Liver (tissue), 3 donors: ENCODE measurements around the gene NRG4.

Experiments
- CTCF ChIP-seq: fragments of 150-350 bp; IDR thresholded peaks from 2 replicates; pipeline ENCODE4 v1.5.1; 2017; ENCODE audit warnings: improper control_type of control experiment, low read depth, low read length; ENCODE audit not compliant: missing input control
- FOXA2 ChIP-seq: IDR thresholded peaks from 2 replicates; pipeline ENCODE4 v1.6.1; 2016; ENCODE audit warnings: antibody characterized with exemption
- GABPA ChIP-seq, 2 donors: IDR thresholded peaks in 1 of 2; conservative IDR thresholded peaks in 1 of 2; 2 replicates each; pipeline ENCODE4 v1.6.1; 2016; ENCODE audit warnings: antibody characterized with exemption in 2 of 2, mild to moderate bottlenecking in 1 of 2, moderate library complexity in 1 of 2
- ZBTB33 ChIP-seq: IDR thresholded peaks from 2 replicates; pipeline ENCODE4 v1.6.1; 2016; ENCODE audit warnings: antibody characterized with exemption
- TF ChIP-seq, protein P1 (sequence below): IDR thresholded peaks from 2 replicates; pipeline ENCODE4 v1.6.1; 2016; ENCODE audit warnings: antibody characterized with exemption
- TF ChIP-seq, protein P2 (sequence below): IDR thresholded peaks from 2 replicates; pipeline ENCODE4 v1.6.1; 2016; ENCODE audit warnings: antibody characterized with exemption
- TF ChIP-seq, protein P3 (sequence below): IDR thresholded peaks from 2 replicates; pipeline ENCODE4 v1.6.1; 2016; ENCODE audit warnings: antibody characterized with exemption, mild to moderate bottlenecking
- donor health status: healthy.
- donor health status: healthy.

GRCh38 chr15:75966073-75966472 is 46.2 kb downstream of the NRG4 start:
- TF ChIP-seq, protein P1, sequence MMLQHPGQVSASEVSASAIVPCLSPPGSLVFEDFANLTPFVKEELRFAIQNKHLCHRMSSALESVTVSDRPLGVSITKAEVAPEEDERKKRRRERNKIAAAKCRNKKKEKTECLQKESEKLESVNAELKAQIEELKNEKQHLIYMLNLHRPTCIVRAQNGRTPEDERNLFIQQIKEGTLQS = no peak
- no peak for TF ChIP-seq FOXA2
- TF ChIP-seq, protein P2, sequence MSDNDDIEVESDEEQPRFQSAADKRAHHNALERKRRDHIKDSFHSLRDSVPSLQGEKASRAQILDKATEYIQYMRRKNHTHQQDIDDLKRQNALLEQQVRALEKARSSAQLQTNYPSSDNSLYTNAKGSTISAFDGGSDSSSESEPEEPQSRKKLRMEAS = no peak
- TF ChIP-seq CTCF = no peak
- no peak for TF ChIP-seq ZBTB33
- TF ChIP-seq, protein P3, sequence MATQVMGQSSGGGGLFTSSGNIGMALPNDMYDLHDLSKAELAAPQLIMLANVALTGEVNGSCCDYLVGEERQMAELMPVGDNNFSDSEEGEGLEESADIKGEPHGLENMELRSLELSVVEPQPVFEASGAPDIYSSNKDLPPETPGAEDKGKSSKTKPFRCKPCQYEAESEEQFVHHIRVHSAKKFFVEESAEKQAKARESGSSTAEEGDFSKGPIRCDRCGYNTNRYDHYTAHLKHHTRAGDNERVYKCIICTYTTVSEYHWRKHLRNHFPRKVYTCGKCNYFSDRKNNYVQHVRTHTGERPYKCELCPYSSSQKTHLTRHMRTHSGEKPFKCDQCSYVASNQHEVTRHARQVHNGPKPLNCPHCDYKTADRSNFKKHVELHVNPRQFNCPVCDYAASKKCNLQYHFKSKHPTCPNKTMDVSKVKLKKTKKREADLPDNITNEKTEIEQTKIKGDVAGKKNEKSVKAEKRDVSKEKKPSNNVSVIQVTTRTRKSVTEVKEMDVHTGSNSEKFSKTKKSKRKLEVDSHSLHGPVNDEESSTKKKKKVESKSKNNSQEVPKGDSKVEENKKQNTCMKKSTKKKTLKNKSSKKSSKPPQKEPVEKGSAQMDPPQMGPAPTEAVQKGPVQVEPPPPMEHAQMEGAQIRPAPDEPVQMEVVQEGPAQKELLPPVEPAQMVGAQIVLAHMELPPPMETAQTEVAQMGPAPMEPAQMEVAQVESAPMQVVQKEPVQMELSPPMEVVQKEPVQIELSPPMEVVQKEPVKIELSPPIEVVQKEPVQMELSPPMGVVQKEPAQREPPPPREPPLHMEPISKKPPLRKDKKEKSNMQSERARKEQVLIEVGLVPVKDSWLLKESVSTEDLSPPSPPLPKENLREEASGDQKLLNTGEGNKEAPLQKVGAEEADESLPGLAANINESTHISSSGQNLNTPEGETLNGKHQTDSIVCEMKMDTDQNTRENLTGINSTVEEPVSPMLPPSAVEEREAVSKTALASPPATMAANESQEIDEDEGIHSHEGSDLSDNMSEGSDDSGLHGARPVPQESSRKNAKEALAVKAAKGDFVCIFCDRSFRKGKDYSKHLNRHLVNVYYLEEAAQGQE = no peak
- no peak for TF ChIP-seq GABPA (IDR thresholded peaks at IDR 0.05 in 1 of 2, conservative IDR thresholded peaks at IDR 0.05 in 1 of 2)
